PC-3 (cell line): ENCODE measurements around the gene CAPG.

Experiments
- EZH2 ChIP-seq: fragments of 300-600 bp; sonication (generic); IDR thresholded peaks from one replicate; pipeline ENCODE4 v1.6.1; 2017; ENCODE audit warnings: antibody characterized with exemption, mild to moderate bottlenecking, low read length; ENCODE audit not compliant: unreplicated experiment
- TF ChIP-seq, protein P1 (sequence below): fragments of 300-600 bp; sonication (generic); conservative IDR thresholded peaks from 2 replicates; pipeline ENCODE4 v1.5.1; 2017; ENCODE audit warnings: antibody characterized with exemption, low read depth, mild to moderate bottlenecking, low read length

DNA sequence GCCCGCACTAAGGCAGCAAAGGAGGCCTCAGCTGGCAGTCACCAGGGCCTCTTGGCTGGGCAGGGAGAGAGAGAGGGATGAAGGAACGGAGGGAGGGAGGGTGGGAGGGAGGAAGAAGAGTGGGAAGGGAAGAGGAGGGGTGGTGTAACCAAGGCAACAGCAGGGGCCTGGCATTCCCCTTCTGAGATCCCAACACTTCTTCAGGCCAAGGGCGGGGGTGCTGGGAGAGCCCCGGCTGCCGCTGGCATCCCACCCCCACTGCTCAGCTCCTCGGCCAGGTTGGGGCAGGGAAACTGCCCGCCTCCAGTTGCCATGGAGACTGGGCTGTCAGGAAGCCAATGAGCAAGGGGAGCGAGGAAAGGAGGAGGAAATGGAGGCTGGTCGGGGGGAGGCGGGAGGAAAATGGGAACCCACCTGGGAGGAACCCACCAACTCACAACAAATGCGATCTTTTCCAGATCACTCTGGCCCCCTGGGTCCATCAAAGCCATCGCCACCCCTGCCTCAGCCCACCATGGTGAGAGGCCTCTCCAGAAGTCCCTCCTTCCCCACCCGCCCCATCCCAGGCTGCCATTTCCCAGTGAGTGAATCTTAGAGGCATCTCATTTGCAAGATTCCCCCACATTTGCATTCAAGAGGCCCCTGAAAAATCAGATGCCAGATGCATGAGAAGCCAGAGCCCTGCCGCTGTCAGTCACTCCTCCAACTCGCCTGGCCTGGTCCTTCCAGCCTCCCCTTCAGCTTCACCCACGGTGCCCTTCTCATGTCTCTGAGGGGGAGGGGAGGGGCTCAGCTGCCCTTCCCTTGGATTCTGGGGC lies 20.8 kb upstream of the CAPG start:
- TF ChIP-seq, protein P1, sequence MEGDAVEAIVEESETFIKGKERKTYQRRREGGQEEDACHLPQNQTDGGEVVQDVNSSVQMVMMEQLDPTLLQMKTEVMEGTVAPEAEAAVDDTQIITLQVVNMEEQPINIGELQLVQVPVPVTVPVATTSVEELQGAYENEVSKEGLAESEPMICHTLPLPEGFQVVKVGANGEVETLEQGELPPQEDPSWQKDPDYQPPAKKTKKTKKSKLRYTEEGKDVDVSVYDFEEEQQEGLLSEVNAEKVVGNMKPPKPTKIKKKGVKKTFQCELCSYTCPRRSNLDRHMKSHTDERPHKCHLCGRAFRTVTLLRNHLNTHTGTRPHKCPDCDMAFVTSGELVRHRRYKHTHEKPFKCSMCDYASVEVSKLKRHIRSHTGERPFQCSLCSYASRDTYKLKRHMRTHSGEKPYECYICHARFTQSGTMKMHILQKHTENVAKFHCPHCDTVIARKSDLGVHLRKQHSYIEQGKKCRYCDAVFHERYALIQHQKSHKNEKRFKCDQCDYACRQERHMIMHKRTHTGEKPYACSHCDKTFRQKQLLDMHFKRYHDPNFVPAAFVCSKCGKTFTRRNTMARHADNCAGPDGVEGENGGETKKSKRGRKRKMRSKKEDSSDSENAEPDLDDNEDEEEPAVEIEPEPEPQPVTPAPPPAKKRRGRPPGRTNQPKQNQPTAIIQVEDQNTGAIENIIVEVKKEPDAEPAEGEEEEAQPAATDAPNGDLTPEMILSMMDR = no peak
- TF ChIP-seq EZH2 = no peak
